GM12801 (cell line): ENCODE results near the gene PSEN2.

Source experiments
- TF ChIP-seq, protein P1 (sequence below): IDR thresholded peaks from one replicate; pipeline ENCODE4 v1.5.1; 2011; ENCODE audit warnings: control low read depth; ENCODE audit not compliant: insufficient read length; ENCODE audit errors: extremely low read depth

The PSEN2 gene

DNA sequence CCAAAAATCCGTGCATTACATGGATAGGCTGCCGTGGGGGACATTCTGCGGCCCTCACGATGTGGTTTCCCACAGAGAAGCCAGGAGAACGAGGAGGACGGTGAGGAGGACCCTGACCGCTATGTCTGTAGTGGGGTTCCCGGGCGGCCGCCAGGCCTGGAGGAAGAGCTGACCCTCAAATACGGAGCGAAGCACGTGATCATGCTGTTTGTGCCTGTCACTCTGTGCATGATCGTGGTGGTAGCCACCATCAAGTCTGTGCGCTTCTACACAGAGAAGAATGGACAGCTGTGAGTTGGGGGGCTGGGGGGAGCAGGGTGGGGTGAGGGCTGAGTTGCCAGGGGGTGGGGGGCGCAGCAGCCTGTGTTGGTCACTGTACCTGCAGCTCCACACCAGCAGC is 13.2 kb downstream of the PSEN2 start:
- TF ChIP-seq, protein P1, sequence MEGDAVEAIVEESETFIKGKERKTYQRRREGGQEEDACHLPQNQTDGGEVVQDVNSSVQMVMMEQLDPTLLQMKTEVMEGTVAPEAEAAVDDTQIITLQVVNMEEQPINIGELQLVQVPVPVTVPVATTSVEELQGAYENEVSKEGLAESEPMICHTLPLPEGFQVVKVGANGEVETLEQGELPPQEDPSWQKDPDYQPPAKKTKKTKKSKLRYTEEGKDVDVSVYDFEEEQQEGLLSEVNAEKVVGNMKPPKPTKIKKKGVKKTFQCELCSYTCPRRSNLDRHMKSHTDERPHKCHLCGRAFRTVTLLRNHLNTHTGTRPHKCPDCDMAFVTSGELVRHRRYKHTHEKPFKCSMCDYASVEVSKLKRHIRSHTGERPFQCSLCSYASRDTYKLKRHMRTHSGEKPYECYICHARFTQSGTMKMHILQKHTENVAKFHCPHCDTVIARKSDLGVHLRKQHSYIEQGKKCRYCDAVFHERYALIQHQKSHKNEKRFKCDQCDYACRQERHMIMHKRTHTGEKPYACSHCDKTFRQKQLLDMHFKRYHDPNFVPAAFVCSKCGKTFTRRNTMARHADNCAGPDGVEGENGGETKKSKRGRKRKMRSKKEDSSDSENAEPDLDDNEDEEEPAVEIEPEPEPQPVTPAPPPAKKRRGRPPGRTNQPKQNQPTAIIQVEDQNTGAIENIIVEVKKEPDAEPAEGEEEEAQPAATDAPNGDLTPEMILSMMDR, result no peak

DNA sequence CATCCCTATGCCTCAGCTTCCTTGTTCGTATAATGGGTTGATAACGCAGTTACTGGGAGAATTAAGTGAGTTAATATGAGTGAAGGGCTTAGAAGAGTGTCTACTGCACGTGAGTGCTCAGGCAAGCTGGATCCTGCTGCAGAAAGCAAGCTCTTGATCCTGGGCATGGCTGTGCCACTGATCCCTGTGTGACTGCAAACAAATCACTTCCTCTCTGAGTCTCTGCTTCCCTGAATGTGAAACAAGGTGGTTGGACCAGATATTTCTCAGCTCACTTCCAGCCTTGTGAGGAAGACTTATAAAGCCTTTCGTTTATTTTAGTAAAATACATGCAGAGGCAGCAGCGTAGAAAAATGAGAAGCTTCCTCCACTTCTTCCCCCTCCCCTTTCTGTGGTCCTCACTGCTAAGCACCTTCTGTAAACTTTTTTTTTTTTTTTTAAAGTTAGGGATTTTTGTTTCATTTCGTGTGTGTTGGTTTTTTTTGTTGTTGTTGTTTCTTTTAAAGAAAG is 13.8 kb downstream of the PSEN2 start:
- TF ChIP-seq, protein P1, result no peak

DNA sequence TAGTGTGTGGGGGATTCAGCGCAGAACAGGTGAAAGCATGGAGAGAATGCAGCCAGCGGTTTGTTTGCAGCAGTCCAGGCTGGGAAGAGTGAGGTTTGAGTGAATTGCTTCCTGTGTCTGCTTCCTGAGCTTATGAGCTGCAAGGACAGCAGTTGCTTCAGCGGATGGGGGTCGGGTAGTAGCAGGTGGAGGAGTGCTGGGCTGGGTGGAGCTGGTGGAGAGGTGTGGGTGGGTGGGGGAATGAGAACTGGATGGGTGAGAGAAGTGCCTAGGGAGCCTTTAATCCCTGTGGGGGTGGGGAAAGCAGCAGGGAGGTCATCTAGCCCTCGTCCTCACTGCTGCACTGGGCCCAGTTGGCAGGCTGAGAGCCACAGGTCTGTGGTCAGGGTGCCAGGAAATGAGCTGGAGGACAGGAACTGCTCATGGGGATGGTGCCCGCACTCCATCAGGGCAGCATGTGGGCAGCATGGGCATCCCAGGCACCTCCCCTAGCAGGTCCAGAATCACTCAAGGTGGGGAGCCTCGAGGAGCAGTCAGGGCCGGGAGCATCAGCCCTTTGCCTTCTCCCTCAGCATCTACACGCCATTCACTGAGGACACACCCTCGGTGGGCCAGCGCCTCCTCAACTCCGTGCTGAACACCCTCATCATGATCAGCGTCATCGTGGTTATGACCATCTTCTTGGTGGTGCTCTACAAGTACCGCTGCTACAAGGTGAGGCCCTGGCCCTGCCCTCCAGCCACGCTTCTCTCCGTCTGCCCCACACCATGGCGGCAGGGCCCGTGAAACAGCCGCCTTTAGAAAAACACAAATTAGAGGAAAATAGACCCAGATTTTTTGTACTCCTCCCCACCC is 14.8 kb downstream of the PSEN2 start:
- TF ChIP-seq, protein P1, result no peak

GRCh38 chr1:226886122-226886901 is 15.9 kb downstream of the PSEN2 start:
- TF ChIP-seq, protein P1, result no peak

DNA sequence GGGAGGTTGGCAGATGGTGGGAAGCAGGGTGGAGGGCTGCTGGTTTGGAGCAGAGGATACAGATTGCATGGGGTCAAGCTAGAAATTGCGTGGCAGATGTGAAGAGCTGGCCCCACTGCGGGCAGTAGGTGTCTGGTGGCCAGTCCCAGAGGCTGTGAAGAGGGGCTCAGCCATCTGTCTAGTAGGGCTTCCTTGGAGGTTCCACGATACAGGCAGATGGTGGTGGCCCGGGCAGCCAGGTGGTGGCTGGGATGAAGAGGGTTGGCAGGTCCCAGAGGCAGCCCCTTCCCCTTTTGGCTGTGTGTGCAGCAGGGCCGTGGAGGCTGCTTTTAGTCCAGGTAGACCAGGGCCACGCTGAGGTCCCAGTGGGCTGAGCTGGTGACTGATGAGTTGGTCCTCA is 16.6 kb downstream of the PSEN2 start:
- TF ChIP-seq, protein P1, result no peak

DNA sequence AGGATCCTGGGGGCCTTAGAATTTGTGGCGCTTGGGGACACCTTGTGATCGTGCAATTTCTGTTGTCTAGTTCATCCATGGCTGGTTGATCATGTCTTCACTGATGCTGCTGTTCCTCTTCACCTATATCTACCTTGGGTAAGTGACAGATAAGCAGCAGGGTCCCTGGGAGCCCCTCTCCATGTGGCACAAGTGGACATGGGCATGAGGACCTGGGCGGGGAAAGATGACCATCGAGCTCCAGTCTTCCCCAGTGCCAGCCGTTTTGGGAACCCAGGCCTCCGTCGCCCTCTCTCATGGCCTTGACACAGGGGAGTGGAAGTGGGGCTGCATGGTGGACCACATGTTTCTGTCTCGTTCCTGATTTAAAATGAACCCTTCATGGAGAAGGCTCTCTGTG is 17.6 kb downstream of the PSEN2 start:
- TF ChIP-seq, protein P1, result no peak

DNA sequence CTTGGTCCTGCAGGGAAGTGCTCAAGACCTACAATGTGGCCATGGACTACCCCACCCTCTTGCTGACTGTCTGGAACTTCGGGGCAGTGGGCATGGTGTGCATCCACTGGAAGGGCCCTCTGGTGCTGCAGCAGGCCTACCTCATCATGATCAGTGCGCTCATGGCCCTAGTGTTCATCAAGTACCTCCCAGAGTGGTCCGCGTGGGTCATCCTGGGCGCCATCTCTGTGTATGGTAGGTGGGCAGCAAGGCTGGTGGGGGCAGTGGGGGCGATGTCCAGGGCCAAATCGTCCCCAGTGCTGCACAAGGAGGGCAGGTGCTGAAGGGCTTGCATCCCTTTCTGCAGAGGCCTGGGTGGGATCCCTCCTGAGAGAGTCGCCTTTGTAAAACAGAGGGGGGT is 18.4 kb downstream of the PSEN2 start:
- TF ChIP-seq, protein P1, result no peak
